A549 (cell line): ENCODE measurements around the gene PGS1.

Experiments used
- CTCF ChIP-seq: fragments of >200 bp; sonication (Bioruptor Twin); formaldehyde crosslinking; IDR thresholded peaks from 3 replicates; pipeline ENCODE4 v1.5.1; 2016
- HOXB5 ChIP-seq: fragments of 250-450 bp; sonication (Bioruptor Pico); IDR thresholded peaks from 2 replicates; pipeline ENCODE4 v1.5.0; 2020; ENCODE audit warnings: mild to moderate bottlenecking, moderate library complexity
- JUN ChIP-seq, 2 experiments: fragments of >200 bp; sonication (Bioruptor Twin); formaldehyde crosslinking; IDR thresholded peaks; 2 replicates in 1 of 2; 3 replicates in 1 of 2; pipeline ENCODE4 v1.6.1; 2016 to 2017
- MAFK ChIP-seq: fragments of 450-650 bp; IDR thresholded peaks from 2 replicates; pipeline ENCODE4 v1.6.1; 2014; ENCODE audit not compliant: partially characterized antibody
- MAX ChIP-seq: IDR thresholded peaks from 2 replicates; pipeline ENCODE4 v1.6.1; 2012
- MYC ChIP-seq: IDR thresholded peaks from 2 replicates; pipeline ENCODE4 v1.6.1; 2012; ENCODE audit warnings: mild to moderate bottlenecking, inconsistent platforms, low read length, improper control_type of control experiment, borderline replicate concordance
- POLR2A ChIP-seq: IDR thresholded peaks from 2 replicates; pipeline ENCODE4 v1.6.1; 2012; ENCODE audit warnings: mild to moderate bottlenecking, low read length
- RFX5 ChIP-seq: fragments of 450-650 bp; IDR thresholded peaks from 2 replicates; pipeline ENCODE4 v1.7.1; 2014; ENCODE audit warnings: antibody characterized with exemption, mild to moderate bottlenecking, moderate library complexity

- TF ChIP-seq POLR2A (no peak), RFX5 (no peak), CTCF (no peak), HOXB5 (CRISPR knock-in tag) (no peak), MAFK (no peak), MYC (no peak), JUN (IDR thresholded peaks at IDR 0.05) (no peak), MAX (no peak)
Measured at GRCh38 chr17:78406396-78406795, 27.9 kb downstream of the PGS1 start.
